NCI-H146 treated with DMSO at 0.1 percent for 48 hours (cell line): Measurements from ENCODE around the gene IFITM2.
"Not testable (repeated sequence)": the region's sequence is repeated elsewhere in the genome, so short reads cannot be mapped to it uniquely, and the experiment has no call there.

Experiments
- DNase-seq: peaks from one replicate; lab custom pipeline; 2025; ENCODE audit not compliant: unreplicated experiment; lab: John Stamatoyannopoulos, UW

IFITM2 gene

GRCh38 chr11:339963-340362 is 32.3 kb downstream of the IFITM2 start:
- DNase-seq: no peak

- DNase-seq: no peak
These were observed 33.2 kb downstream of the IFITM2 start for GRCh38 chr11:340539-341512.

- no peak for DNase-seq
These were observed 34.7 kb downstream of the IFITM2 start for GRCh38 chr11:342328-342727.

- no peak for DNase-seq
These were observed 37.4 kb downstream of the IFITM2 start for GRCh38 chr11:344836-345578.

GRCh38 chr11:346529-346928 is 38.9 kb downstream of the IFITM2 start:
- no peak for DNase-seq

- DNase-seq: not testable (repeated sequence)
These were observed 41.8 kb downstream of the IFITM2 start for GRCh38 chr11:349270-349954.

- DNase-seq: not testable (repeated sequence)
These were observed 42.6 kb downstream of the IFITM2 start for GRCh38 chr11:350033-350722.

GRCh38 chr11:350723-351255 is 43.2 kb downstream of the IFITM2 start:
- no peak for DNase-seq

- DNase-seq: no peak
These were observed 43.8 kb downstream of the IFITM2 start for GRCh38 chr11:351411-351810.

- no peak for DNase-seq
These were observed 44.9 kb downstream of the IFITM2 start for GRCh38 chr11:352456-353031.

GRCh38 chr11:353179-353873 is 45.7 kb downstream of the IFITM2 start:
- no peak for DNase-seq

- DNase-seq: peak; percentile 17
These were observed 48.2 kb downstream of the IFITM2 start for GRCh38 chr11:355581-356458.

GRCh38 chr11:356610-357009 is 49.0 kb downstream of the IFITM2 start:
- no peak for DNase-seq

GRCh38 chr11:357582-357981 is 50.0 kb downstream of the IFITM2 start:
- DNase-seq: no peak

- DNase-seq: peak; percentile 10
These were observed 50.6 kb downstream of the IFITM2 start for GRCh38 chr11:358129-358800.
